SU-DHL-6 (cell line): Measurements from ENCODE around the gene POC1A.

Experiments used
- H2AFZ ChIP-seq: fragments of 200-600 bp; sonication (generic); 2 replicates; pipeline ENCODE4 v1.6.1; 2014; ENCODE audit warnings: low read depth, mild to moderate bottlenecking, moderate library complexity, mixed read lengths, antibody characterized with exemption, low read length; ENCODE audit not compliant: severe bottlenecking
- H3F3A ChIP-seq: fragments of 200-600 bp; shearing (Covaris generic); 2 replicates; pipeline ENCODE4 v1.6.0; 2016; ENCODE audit warnings: antibody characterized with exemption, mild to moderate bottlenecking; ENCODE audit not compliant: insufficient read depth
- H3K27ac ChIP-seq: fragments of 200-600 bp; sonication (generic); 2 replicates; pipeline ENCODE4 v1.5.1; 2016; ENCODE audit warnings: low read depth, mild to moderate bottlenecking, low read length, moderate library complexity, mixed read lengths
- H3K27me3 ChIP-seq: fragments of 200-600 bp; sonication (generic), shearing (Covaris generic); 2 replicates; pipeline ENCODE4 v1.6.0; 2014; ENCODE audit warnings: mild to moderate bottlenecking, low read length
- H3K36me3 ChIP-seq: fragments of 200-600 bp; sonication (generic); 2 replicates; pipeline ENCODE4 v1.6.1; 2014; ENCODE audit warnings: mild to moderate bottlenecking, low read length, mixed read lengths
- H3K4me2 ChIP-seq: fragments of 300-600, 200-600 bp; shearing (Covaris generic), sonication (generic); 2 replicates; pipeline ENCODE4 v1.6.0; 2014; ENCODE audit warnings: low read length, low read depth, mild to moderate bottlenecking; ENCODE audit not compliant: poor library complexity, severe bottlenecking
- H3K4me3 ChIP-seq: fragments of 200-600 bp; sonication (generic); 2 replicates; pipeline ENCODE4 v1.5.1; 2014; ENCODE audit warnings: antibody characterized with exemption, low read length, mild to moderate bottlenecking, mixed read lengths; ENCODE audit not compliant: insufficient read depth, poor library complexity, severe bottlenecking
- H3K79me2 ChIP-seq: fragments of 200-600 bp; sonication (generic); 2 replicates; pipeline ENCODE4 v1.6.1; 2014; ENCODE audit warnings: mild to moderate bottlenecking, low read length, moderate library complexity; ENCODE audit not compliant: insufficient read depth
- H3K9ac ChIP-seq: fragments of 200-600 bp; sonication (generic); 2 replicates; pipeline ENCODE4 v1.7.0; 2014; ENCODE audit warnings: mild to moderate bottlenecking, low read length
- H3K9me2 ChIP-seq: fragments of 200-600 bp; sonication (generic); replicated peaks from 2 replicates; pipeline ENCODE4 v1.6.1; 2014; ENCODE audit warnings: low read length; ENCODE audit not compliant: insufficient read depth
- H3K9me3 ChIP-seq: fragments of 200-600 bp; sonication (generic); 2 replicates; pipeline ENCODE4 v1.6.1; 2014; ENCODE audit warnings: low read length, mixed read lengths; ENCODE audit not compliant: insufficient read depth
- H4K20me1 ChIP-seq: fragments of 200-600 bp; sonication (generic); 2 replicates; pipeline ENCODE4 v1.6.1; 2014; ENCODE audit warnings: low read depth, mild to moderate bottlenecking, antibody characterized with exemption, low read length, moderate library complexity, mixed read lengths
- EZH2phosphoT487 ChIP-seq: fragments of 200-600 bp; sonication (generic), shearing (Covaris generic); conservative IDR thresholded peaks from 2 replicates; pipeline ENCODE4 v1.6.1; 2018; ENCODE audit warnings: mild to moderate bottlenecking, antibody characterized with exemption, low read length, moderate library complexity, mixed read lengths
- TF ChIP-seq, protein P1 (sequence below): fragments of 200-600 bp; sonication (generic); IDR thresholded peaks from one replicate; pipeline ENCODE4 v1.5.1; 2017; ENCODE audit warnings: antibody characterized with exemption, mild to moderate bottlenecking, low read length, moderate library complexity; ENCODE audit not compliant: insufficient read depth, poor library complexity, severe bottlenecking

Gene POC1A

DNA sequence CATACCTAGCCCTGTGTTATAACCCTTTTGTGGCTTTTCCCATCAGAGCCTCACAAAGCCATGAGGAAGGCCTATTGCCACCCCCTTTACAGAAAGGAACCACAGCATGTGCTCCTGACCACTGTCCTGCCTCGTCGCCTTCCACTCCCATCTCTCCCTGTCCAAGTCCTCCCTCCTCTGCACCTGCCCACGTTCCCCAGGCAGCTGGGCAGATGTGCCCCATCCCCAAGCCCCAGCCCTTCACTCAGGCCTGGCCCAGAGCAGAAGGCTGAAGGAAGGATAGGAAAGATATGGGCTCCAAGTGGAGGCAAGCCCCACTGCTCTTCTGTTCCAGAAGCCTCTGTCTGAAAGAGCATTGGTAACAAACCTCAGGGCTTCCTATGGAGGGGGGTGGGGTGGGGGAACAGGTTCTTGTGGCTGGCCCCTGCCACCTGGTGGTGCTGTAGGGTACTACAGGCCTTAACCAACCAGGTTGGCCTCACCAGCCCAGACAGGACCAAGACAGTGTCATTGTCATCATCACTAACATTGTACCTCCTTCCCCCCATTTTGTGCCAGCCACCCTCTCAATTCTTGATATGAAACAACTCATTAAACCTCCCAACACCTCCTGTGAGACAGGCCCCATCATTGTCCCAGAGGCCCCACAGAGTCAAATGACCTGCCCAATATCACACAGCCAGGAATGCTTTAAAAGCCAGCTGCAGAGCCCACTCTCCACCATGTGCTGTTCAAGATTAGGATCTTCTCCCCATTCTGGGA, 10.0 kb downstream of the POC1A start:
- H4K20me1 ChIP-seq = no peaks in the 10 kb centered on the region
- no peak overlapping the region for H3K9ac ChIP-seq
- H3K4me2 ChIP-seq = no peak overlapping the region
- H3K27ac ChIP-seq = no peak overlapping the region
- H3K9me2 ChIP-seq = no peaks in the 10 kb centered on the region
- H3K27me3 ChIP-seq = no peaks in the 10 kb centered on the region
- no peaks in the 10 kb centered on the region for H3K36me3 ChIP-seq
- H3K4me3 ChIP-seq = no peak overlapping the region
- H3K79me2 ChIP-seq = no peaks in the 10 kb centered on the region
- H3F3A ChIP-seq = no peaks in the 10 kb centered on the region
- H3K9me3 ChIP-seq = no peaks in the 10 kb centered on the region
- H2AFZ ChIP-seq = no peak overlapping the region
- TF ChIP-seq, protein P1, sequence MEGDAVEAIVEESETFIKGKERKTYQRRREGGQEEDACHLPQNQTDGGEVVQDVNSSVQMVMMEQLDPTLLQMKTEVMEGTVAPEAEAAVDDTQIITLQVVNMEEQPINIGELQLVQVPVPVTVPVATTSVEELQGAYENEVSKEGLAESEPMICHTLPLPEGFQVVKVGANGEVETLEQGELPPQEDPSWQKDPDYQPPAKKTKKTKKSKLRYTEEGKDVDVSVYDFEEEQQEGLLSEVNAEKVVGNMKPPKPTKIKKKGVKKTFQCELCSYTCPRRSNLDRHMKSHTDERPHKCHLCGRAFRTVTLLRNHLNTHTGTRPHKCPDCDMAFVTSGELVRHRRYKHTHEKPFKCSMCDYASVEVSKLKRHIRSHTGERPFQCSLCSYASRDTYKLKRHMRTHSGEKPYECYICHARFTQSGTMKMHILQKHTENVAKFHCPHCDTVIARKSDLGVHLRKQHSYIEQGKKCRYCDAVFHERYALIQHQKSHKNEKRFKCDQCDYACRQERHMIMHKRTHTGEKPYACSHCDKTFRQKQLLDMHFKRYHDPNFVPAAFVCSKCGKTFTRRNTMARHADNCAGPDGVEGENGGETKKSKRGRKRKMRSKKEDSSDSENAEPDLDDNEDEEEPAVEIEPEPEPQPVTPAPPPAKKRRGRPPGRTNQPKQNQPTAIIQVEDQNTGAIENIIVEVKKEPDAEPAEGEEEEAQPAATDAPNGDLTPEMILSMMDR = peak; percentile 88
- TF ChIP-seq EZH2phosphoT487 = no peak

GRCh38 chr3:52143616-52144015, 10.6 kb downstream of the POC1A start:
- no peak overlapping the region for H2AFZ ChIP-seq
- no peaks in the 10 kb centered on the region for H3K36me3 ChIP-seq
- no peak overlapping the region for H3K27ac ChIP-seq
- no peak for TF ChIP-seq EZH2phosphoT487
- TF ChIP-seq, protein P1 = no peak
- H3K27me3 ChIP-seq = no peaks in the 10 kb centered on the region
- H3F3A ChIP-seq = no peaks in the 10 kb centered on the region
- no peak overlapping the region for H3K9ac ChIP-seq
- no peaks in the 10 kb centered on the region for H3K9me3 ChIP-seq
- no peaks in the 10 kb centered on the region for H3K79me2 ChIP-seq
- H3K4me2 ChIP-seq = no peak overlapping the region
- H3K9me2 ChIP-seq = no peaks in the 10 kb centered on the region
- no peaks in the 10 kb centered on the region for H4K20me1 ChIP-seq
- no peak overlapping the region for H3K4me3 ChIP-seq

- no peak overlapping the region for H3K4me3 ChIP-seq
- H3K9ac ChIP-seq = no peak overlapping the region
- no peaks in the 10 kb centered on the region for H3K79me2 ChIP-seq
- H3K9me3 ChIP-seq = no peaks in the 10 kb centered on the region
- no peak overlapping the region for H3K27ac ChIP-seq
- no peaks in the 10 kb centered on the region for H3F3A ChIP-seq
- H3K4me2 ChIP-seq = no peak overlapping the region
- TF ChIP-seq, protein P1 = no peak
- no peak for TF ChIP-seq EZH2phosphoT487
- H3K27me3 ChIP-seq = no peaks in the 10 kb centered on the region
- H2AFZ ChIP-seq = no peak overlapping the region
- no peaks in the 10 kb centered on the region for H4K20me1 ChIP-seq
- H3K9me2 ChIP-seq = no peaks in the 10 kb centered on the region
- no peaks in the 10 kb centered on the region for H3K36me3 ChIP-seq
These were observed 11.1 kb downstream of the POC1A start for GRCh38 chr3:52143156-52143555.
